ENCODE results near the gene SAMM50.
"Not testable (repeated sequence)": the region's sequence is repeated elsewhere in the genome, so short reads cannot be mapped to it uniquely, and the experiment has no call there.

The SAMM50 gene

DNA sequence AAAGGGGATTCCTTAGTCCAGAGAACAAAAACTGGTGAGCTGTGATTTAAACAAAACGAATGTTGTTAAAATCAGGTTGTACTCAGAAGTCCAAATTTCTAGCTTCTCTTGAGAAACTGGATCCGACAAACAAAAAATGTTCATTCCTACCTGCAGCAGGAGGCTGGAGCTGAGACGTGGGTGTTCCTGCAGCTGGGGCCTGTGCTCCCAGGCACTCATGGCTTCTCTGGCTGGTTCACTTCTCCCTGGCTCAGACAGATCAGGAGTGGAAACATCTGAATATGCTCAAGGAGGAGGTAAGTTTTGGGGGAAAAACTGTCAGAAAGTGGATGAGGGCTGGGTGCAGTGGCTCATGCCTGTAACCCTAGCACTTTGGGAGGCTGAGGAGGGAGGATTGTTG lies 44.1 kb downstream of the SAMM50 start:
- DNase-seq (ENCODE audit: extremely low read depth in 1 of 2, low read depth in 1 of 2): no peak

DNA sequence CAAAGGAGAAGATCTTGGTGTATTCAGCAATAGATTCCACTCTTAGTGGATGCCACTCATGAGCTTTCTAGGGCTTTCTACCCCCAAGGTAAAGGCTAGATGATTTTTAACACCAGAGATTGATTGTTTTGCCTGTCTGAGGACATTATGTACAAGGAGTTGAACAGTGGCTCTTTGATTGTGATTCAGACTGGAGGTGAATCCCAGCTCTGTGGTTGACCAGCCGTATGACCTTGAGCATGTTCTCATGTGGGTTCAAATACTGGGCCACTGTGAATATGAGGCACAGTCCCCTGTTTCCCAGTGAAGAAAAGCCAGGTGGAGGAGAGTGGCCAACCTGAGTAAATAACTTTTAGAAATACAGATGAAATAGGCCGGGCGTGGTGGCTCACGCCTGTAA lies 44.9 kb downstream of the SAMM50 start:
- no peak for DNase-seq (ENCODE audit: extremely low read depth in 1 of 2, low read depth in 1 of 2)

DNA sequence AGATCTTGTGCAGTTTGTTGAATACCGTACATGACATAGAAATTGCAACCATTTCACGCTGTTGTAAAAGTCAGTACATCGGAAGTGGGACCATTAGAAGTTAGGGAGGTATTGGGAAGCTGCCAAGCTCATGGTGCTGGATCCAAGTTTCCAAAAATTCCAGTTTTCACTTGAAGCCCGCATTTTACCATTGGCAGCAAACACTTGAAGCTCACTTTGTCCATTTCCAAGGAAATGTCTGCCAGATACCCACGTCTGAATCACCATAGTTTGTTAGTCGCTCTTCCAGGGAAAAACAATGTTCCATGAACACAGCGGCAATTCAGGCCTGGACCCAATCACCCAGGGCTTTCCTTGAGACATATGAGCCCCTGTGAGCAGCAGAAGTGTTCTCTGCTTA lies 46.3 kb downstream of the SAMM50 start:
- no peak for DNase-seq (ENCODE audit: extremely low read depth in 1 of 2, low read depth in 1 of 2)

DNA sequence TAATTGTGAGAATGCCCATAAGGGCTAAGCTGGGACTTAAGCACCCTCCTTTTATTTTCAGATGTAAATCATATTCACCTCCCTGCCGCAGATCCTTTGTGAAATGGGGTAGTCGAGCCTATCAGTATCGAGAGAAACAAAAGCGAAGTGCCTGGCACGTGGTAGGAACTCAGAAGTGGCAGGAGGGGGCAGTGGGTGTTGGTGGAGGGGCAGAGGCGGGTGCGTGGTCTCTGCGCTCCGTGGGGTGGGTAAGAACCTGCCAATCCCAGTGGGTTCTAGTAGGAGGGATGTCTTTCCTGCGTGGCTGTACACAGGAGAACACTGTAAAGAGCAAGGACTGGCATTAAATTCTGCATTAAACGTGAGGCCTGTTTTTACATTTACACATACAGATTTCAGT lies 47.1 kb downstream of the SAMM50 start:
- DNase-seq (ENCODE audit: extremely low read depth in 1 of 2, low read depth in 1 of 2): no peak

DNA sequence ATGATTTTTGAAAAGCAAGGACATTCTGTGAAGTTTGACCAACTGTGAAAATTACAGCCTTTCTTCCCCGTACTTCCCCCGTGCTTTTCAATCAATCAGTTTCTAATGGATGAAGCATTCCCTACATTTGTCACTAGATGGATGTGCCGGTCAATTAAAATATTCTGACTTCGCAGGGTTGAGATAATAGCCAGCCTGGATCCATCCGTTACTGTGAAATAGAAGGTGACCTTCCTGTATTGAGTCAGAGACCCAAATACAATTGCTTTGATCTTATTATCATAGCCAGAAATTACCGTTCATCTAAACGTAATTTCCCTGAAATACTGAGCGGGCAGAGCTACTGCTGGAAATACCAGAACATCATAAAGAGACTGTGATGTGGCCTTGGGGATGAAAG lies 47.8 kb downstream of the SAMM50 start:
- DNase-seq (ENCODE audit: extremely low read depth in 1 of 2, low read depth in 1 of 2): no peak

DNA sequence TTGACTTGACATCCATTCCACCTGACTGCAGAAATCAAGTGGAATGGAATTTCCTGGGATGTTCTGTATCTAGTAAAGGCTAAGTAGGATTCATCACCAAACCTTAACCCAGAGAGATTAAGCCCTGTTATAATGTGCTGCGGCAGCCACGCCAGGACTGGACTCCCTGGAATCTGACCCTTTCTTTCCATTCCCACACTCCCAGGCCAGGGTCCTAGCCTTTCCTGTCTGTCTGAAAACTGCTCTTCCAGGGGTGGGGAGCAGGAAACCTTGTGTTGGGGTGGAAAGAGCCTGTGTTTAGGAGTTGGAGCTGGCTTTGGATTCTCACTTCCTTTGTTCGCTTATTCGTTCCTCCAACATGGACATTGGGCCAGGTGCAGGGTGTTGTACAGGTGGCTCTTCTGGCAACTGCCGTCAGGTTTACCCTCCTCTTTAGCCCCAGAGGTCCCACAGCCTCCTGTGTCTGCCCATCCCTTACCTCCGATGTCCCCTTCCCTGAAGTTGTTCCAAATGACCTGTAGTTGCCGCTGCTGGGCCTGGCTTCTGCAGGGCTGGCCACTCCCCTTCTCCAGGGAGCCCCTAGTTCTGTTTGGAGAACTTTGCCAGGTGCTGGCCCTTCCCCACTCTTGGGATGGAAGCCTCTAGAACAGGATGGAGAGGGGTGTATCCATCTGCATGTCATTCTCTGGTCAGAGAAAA lies 48.3 kb downstream of the SAMM50 start:
- no peak for DNase-seq (ENCODE audit: extremely low read depth in 1 of 2, low read depth in 1 of 2)

DNA sequence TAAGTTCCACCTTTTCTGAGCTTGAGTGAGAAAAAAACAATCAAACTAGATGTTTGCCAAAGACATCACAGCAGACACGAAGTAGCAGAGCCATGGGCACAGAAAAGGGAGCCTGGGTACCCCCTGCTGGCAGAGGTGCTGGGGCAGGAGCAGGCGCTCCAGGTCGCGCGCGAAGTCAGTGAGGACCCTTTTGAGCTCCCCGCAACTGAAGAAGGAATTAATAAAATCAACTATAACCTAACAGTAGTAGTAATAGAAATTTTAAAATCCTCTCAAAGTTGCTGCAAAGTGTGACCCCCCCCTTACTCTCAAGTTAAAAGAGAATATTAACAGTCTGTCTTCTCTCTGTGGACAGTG lies 48.8 kb downstream of the SAMM50 start:
- no peak for DNase-seq (ENCODE audit: extremely low read depth in 1 of 2, low read depth in 1 of 2)

DNA sequence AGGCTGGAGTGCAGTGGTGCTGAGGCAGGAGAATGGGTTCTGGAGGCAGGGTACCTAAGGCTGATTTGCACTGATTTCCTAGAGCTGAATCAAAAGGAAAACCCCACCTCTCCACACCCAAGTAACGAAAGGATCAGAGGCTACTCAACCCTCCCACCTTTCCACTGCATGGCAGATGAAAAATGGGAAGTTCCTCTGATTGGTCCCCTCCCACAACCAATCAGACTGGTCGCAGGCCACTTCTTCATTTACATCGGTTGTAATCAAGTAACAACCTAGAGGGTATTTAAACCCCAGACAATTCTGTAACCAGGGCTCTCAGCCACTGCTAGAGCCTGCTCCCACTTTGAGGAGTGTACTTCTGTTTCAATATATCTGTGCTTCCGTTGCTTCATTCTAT lies 50.3 kb downstream of the SAMM50 start:
- DNase-seq (ENCODE audit: extremely low read depth in 1 of 2, low read depth in 1 of 2): no peak

DNA sequence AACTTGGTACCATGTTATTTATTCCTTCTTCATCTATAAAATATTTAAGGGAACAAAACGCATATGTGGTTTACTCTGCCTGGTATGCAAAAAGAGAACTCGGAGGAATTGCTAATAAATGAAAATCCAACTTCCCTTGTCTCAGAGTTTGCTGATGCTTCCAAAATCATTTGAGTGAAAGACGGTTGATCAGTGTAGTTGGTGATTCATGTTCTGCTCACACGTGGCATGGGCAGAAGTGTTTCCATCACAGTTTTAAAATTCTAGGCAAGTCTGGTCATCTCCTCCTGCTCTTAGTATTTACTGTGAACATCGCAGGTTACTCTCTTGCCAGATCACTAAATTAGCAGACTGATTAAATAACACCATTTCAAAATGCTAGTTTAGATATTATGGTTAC lies 56.9 kb downstream of the SAMM50 start:
- no peak for DNase-seq (ENCODE audit: extremely low read depth in 1 of 2, low read depth in 1 of 2)

DNA sequence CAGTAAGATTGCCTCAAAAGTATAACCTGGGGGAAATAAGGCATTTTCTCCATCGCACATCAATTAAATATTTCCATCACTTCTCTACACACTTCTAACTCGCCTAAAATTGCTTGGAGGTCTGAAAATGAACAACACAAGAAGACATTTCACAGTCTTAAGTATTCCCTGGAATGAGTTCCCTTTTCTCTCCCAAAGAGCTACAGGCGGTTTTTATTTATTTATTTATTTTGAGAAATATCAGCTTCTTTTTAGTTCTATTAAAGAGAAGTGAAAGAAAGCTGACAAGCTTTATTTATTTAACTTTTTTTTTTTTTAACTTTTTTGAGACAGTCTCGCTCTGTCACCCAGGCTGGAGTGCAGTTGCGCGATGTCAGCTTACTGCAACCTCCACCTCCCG lies 57.3 kb downstream of the SAMM50 start:
- no peak for DNase-seq (ENCODE audit: extremely low read depth in 1 of 2, low read depth in 1 of 2)

DNA sequence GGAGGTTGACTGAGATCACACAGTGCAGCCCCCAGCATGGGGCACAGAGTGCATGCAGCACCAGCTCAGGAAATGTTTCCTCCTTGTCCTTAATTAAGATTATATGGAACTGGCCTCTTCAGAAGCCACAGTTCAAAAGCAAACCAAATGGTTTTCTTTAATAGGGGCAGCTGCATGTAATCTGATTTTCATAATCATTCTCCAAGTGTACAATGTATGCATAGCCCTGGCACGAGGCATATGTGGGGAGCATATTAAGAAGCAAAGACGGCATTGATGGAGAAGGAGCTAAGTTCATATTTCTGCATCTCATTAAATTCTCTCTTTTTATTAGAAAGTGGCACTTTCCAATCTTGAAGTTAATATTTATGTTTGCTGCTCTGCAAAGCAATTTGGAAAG lies 59.0 kb downstream of the SAMM50 start:
- DNase-seq (ENCODE audit: extremely low read depth in 1 of 2, low read depth in 1 of 2): no peak

DNA sequence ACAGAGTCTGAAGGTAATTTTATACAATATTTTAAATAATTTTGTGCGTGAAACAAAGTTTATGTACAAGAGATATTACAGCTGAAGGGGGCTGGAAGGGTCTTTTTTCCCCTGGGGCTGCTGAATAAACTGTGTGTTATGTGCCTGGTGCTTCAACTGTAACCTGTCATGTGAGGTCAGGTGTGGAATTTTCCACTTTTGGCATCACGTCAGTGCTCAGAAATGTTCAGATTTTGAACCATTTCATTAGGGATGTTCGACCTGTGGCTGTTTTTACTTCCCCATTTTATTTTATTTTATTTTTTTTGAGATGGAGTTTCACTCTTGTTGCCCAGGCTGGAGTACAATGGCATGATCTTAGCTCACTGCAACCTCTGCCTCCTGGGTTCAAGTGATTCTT lies 61.3 kb downstream of the SAMM50 start:
- DNase-seq (ENCODE audit: extremely low read depth in 1 of 2, low read depth in 1 of 2): not testable (repeated sequence)

DNA sequence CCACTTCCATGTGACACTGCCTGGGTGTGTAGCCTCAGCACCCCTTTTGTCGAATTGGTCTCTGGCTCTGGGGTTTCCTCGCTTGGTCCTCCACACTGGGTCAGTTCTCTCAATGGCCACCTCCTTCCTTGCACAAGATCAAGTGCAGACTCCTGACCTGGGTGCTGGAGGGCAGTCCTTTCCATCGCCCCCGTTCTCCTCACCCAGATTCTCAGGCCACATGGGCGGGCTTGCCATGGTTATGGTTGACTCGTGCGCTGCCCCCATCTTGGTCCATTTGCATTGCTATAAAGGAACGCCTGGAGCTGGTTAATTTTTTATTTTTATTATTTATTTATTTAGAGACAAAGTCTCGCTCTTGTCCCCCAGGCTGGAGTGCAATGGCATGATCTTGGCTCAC lies 63.4 kb downstream of the SAMM50 start:
- no peak for DNase-seq (ENCODE audit: extremely low read depth in 1 of 2, low read depth in 1 of 2)

DNA sequence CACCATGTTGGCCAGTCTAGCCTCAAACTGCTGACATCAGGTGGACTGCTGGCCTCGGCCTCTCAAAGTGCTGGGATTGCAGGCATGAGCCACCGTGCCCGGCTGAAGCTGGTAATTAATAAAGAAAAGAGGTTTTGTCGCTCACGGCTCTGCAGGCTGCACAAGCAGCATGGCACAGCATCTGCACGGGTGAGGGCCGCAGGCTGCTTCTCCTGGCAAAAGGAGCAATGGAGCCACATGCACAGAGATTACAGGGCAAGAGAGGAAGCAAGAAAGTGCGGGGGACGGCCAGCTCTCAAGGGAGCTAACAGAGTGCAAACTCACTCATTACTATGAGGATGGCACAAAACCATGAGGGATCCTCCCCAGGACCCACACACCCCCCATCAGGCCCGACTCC lies 64.2 kb downstream of the SAMM50 start:
- no peak for DNase-seq (ENCODE audit: extremely low read depth in 1 of 2, low read depth in 1 of 2)

DNA sequence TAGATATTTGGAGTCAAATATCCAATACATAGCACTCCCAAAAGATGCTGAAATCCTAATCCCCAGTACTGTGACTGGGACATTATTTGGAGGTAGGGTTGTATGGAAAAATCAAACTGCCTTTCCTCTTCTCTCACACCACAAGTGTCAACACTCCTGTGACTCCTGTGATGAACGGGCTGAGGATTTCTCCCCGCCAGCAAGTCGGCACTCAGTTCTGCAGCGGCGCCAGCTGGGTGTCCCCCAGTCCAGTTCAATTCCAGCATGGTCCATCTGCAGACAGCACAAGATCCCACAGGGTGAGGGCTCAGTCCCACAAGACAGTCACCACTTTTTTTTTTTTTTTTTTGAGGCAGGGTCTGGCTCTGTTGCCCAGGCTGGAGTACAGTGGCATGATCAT lies 64.6 kb downstream of the SAMM50 start:
- DNase-seq (ENCODE audit: extremely low read depth in 1 of 2, low read depth in 1 of 2): no peak

DNA sequence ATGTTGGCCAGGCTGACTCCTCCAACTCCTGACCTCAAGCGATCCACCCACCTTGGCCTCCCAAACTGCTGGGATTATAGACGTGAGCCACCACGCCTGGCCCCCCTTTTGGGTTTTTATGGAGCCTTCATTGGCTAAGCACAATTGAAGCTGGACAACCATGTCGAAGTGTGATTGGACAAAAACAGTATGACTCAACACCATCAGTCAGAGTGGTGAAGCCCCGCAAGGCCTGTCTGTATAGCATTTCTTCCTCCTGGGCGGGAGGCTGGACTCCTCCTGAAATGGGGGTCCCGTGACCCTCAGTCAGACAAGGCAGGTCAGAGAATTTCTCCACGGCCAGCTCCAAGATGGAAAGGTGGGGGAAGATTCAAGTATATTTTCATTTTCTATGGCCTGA lies 65.7 kb downstream of the SAMM50 start:
- DNase-seq (ENCODE audit: extremely low read depth in 1 of 2, low read depth in 1 of 2): no peak

DNA sequence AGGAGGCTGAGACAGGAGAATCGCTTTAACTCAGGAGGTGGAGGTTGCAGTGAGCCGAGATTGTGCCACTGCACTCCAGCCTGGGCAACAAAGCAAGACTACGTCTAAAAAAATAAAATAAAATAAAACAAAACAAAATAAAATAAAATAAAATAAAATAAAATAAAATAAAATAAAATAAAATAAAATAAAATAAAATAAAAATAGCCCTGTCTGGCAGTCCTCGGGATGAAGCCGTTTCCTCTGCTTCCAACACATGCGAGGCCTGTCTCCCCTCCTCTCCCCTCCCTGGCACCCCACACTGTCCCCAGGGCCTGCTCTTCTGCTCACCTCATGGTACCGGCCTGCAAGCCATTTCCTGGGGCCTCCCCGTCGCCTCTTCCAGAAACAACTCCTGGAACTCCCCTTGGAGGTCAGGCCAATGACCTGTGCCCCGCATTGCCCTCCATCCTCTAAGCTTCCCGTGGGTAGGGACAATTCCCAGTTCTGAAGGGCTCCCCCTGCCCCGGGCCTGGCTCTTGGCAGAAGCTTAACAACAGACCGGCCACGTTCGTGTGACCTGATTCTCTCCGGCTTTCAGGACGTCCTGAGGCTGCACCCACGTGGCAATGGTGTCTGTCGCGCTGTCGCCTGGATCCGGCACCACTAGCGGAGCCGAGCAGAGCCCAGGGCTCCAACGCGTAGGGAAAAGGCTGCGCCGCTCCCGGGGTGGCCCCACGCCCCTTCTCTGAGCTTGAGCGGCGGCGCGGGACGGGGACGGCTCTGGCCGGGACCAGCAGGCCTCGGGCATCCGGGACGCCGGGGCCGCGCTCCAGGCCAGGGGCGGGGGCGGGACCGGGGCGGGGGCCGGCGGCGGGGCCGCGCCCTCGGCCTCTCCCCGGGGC lies 68.4 kb downstream of the SAMM50 start:
- no peak for DNase-seq (ENCODE audit: extremely low read depth in 1 of 2, low read depth in 1 of 2)

DNA sequence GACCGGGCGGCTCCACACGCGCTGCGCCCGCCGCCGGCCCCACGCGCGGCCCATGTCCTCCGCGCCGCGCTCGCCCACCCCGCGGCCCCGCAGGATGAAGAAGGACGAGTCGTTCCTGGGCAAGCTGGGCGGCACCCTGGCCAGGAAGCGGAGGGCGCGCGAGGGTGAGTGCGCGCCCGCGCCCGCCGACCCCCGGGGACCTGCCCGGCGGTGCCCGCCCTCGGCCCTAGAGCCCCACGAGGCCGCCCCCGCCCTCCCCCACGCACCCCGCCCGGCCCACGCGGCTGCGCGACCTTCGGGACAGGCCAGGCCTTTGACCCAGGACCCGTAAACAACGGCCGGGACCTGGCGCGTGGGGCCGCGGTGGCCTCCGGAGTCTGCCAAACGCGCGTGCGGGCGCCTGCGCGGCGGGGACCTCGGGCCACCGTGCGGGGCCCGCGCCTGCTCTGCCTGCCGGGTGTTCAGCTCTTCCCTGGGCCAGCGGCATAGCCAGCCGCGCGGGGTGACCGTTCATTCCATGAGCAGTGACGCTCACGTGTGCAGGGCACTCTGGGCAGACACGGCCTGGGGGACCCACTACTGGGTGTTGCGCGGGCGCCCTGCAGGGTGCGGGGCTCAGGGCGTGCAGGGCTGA lies 69.2 kb downstream of the SAMM50 start, which contains the start of gene PARVB:
Gene PARVB (plus strand): TSS at position 15 of the 634 bp plus-strand sequence. CDS start 38 bp downstream, at position 53.
- DNase-seq (ENCODE audit: extremely low read depth in 1 of 2, low read depth in 1 of 2): no peak

DNA sequence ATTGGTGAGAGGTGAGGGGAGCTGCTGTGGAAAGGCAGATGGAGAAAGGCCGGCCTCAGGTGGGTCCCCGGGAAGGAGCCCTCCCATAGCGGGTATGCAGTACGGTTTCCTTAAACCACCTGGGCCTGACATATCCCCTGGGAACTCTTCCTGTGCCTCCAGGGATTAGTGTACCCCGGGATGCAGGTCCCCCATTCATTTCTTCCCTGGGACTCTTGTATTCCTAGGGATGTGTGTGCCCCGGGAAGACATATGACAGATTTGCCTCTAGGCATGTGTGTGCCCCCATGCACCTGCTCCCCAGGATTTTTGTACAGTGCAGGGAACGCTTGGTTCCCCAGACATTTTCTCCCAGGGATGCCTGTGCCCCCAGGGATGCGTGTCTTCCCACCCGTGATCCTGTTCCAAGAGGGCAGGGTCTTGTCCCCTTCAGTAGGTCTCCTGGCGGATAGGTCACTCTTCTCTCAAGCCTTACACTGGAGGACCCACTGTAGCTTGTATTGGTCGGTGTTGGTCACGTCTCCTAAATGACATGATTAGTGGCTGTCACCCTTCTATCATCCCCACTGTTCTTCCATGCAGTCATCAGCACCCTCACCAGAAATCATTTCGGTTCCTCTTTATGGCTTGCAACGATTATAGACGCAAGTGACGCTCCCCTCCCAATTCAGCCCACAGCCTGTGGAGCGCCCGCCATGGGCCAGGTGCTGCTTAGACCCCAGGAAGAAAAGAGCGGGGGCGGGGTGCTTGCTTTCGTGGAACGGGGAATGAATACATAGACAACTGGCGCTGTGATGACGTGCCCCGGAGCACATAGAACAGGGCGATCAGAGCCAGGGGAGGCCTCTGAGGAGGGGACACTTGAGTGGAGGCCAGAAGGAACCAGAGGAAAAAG lies 70.2 kb downstream of the SAMM50 start:
- no peak for DNase-seq (ENCODE audit: extremely low read depth in 1 of 2, low read depth in 1 of 2)

DNA sequence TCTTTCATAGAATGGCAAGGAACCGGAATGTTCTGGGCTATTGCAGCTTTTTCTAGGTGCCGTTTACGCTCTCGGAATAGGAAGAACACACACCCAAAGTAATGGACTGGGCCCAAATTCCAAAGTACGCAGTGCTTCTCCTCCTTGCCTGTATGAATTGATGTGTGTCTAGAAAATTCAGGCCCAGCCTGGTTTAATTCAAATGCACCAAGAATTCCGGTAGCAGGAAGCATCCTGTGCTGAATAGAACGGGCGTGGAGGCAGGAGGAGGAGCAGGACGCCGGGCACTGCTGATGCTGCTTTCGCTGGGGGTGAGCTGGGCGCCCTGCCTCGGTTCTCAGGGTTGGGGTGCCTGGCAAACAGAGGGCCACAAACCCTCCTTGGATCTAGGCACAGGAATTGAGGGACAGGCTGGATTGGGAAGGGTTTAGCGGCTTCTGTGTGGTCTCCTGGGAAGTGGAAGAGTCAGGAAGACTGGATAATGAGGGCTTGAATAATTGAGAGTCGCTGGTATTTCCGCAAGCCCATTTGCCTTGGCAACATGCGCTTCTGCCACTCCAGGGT lies 70.9 kb downstream of the SAMM50 start:
- no peak for DNase-seq (ENCODE audit: extremely low read depth in 1 of 2, low read depth in 1 of 2)

All from stimulated activated CD8-positive, alpha-beta memory T cell treated with anti-CD3 and anti-CD28 coated beads, Interleukin-7, amount 100 ng/mL, for 48 hours (primary cell).